HEK293 (cell line): ENCODE measurements around the gene EPHA2.
A peak's percentile ranks its signal among the peaks of the same experiment; 100 is the strongest.

ENCODE experiments used
- BCL11A ChIP-seq: fragments of 450-650 bp; formaldehyde crosslinking; IDR thresholded peaks from 2 replicates; pipeline ENCODE4 v1.5.1; 2016; ENCODE audit warnings: low read depth, missing biosample characterization, missing genetic modification characterization
- FEZF1 ChIP-seq: fragments of 450-650 bp; formaldehyde crosslinking; IDR thresholded peaks from 2 replicates; pipeline ENCODE4 v1.5.1; 2016; ENCODE audit warnings: missing biosample characterization, missing genetic modification characterization
- OVOL3 ChIP-seq: fragments of 450-650 bp; formaldehyde crosslinking; IDR thresholded peaks from 2 replicates; pipeline ENCODE4 v1.5.1; 2016; ENCODE audit warnings: missing biosample characterization, missing genetic modification characterization
- TRIM28 ChIP-seq: IDR thresholded peaks from 2 replicates; pipeline ENCODE4 v1.6.1; 2011; ENCODE audit warnings: low read length, control low read depth, borderline replicate concordance
- YY2 ChIP-seq: fragments of 450-650 bp; formaldehyde crosslinking; IDR thresholded peaks from 2 replicates; pipeline ENCODE4 v1.5.1; 2016; ENCODE audit warnings: missing biosample characterization, missing genetic modification characterization
- ZFP69B ChIP-seq: fragments of 450-650 bp; formaldehyde crosslinking; IDR thresholded peaks from 2 replicates; pipeline ENCODE4 v1.5.1; 2016; ENCODE audit warnings: missing biosample characterization, missing genetic modification characterization
- ZNF140 ChIP-seq: fragments of 450-650 bp; formaldehyde crosslinking; IDR thresholded peaks from 2 replicates; pipeline ENCODE4 v1.5.1; 2016; ENCODE audit warnings: missing biosample characterization, missing genetic modification characterization
- ZNF184 ChIP-seq: fragments of 450-650 bp; IDR thresholded peaks from 2 replicates; pipeline ENCODE4 v1.5.1; 2018; ENCODE audit warnings: missing biosample characterization, mild to moderate bottlenecking, missing genetic modification characterization
- ZNF202 ChIP-seq: fragments of 450-650 bp; formaldehyde crosslinking; IDR thresholded peaks from 2 replicates; pipeline ENCODE4 v1.5.1; 2016; ENCODE audit warnings: missing biosample characterization, missing genetic modification characterization, borderline replicate concordance
- ZNF214 ChIP-seq: fragments of 450-650 bp; formaldehyde crosslinking; IDR thresholded peaks from 2 replicates; pipeline ENCODE4 v1.5.1; 2017; ENCODE audit warnings: missing biosample characterization, mild to moderate bottlenecking, missing genetic modification characterization, borderline replicate concordance
- ZNF223 ChIP-seq: fragments of 450-650 bp; formaldehyde crosslinking; IDR thresholded peaks from 2 replicates; pipeline ENCODE4 v1.5.1; 2016; ENCODE audit warnings: missing biosample characterization, missing genetic modification characterization
- ZNF292 ChIP-seq: fragments of 450-650 bp; formaldehyde crosslinking; IDR thresholded peaks from 2 replicates; pipeline ENCODE4 v1.5.1; 2016; ENCODE audit warnings: low read depth, missing biosample characterization, missing genetic modification characterization, borderline replicate concordance
- ZNF324 ChIP-seq: fragments of 450-650 bp; formaldehyde crosslinking; IDR thresholded peaks from 2 replicates; pipeline ENCODE4 v1.5.1; 2016; ENCODE audit warnings: missing biosample characterization, missing genetic modification characterization
- ZNF354C ChIP-seq: fragments of 450-650 bp; formaldehyde crosslinking; IDR thresholded peaks from 2 replicates; pipeline ENCODE4 v1.5.1; 2016; ENCODE audit warnings: missing biosample characterization, missing genetic modification characterization, low read depth, borderline replicate concordance
- ZNF404 ChIP-seq: fragments of 450-650 bp; formaldehyde crosslinking; IDR thresholded peaks from 2 replicates; pipeline ENCODE4 v1.5.1; 2017; ENCODE audit warnings: missing biosample characterization, missing genetic modification characterization
- ZNF473 ChIP-seq: fragments of 450-650 bp; formaldehyde crosslinking; IDR thresholded peaks from 2 replicates; pipeline ENCODE4 v1.5.1; 2017; ENCODE audit warnings: missing biosample characterization, missing genetic modification characterization
- ZNF596 ChIP-seq: fragments of 450-650 bp; IDR thresholded peaks from 2 replicates; pipeline ENCODE4 v1.5.0; 2018; ENCODE audit warnings: missing biosample characterization, mild to moderate bottlenecking, missing genetic modification characterization, moderate library complexity
- ZNF610 ChIP-seq: fragments of 450-650 bp; formaldehyde crosslinking; IDR thresholded peaks from 2 replicates; pipeline ENCODE4 v1.5.1; 2016; ENCODE audit warnings: missing biosample characterization, missing genetic modification characterization, borderline replicate concordance
- ZNF624 ChIP-seq: fragments of 450-650 bp; formaldehyde crosslinking; IDR thresholded peaks from 2 replicates; pipeline ENCODE4 v1.5.1; 2017; ENCODE audit warnings: missing biosample characterization, missing genetic modification characterization
- ZNF626 ChIP-seq: fragments of 450-650 bp; sonication (Bioruptor Pico); formaldehyde crosslinking; IDR thresholded peaks from 2 replicates; pipeline ENCODE4 v1.5.1; 2018; ENCODE audit warnings: missing biosample characterization, missing genetic modification characterization, inconsistent platforms
- ZNF677 ChIP-seq: fragments of 450-650 bp; IDR thresholded peaks from 2 replicates; pipeline ENCODE4 v1.5.0; 2018; ENCODE audit warnings: missing biosample characterization, mild to moderate bottlenecking, missing genetic modification characterization, moderate library complexity
- ZNF701 ChIP-seq: fragments of 450-650 bp; formaldehyde crosslinking; IDR thresholded peaks from 2 replicates; pipeline ENCODE4 v1.5.1; 2016; ENCODE audit warnings: missing biosample characterization, missing genetic modification characterization
- ZNF768 ChIP-seq: fragments of 450-650 bp; formaldehyde crosslinking; IDR thresholded peaks from 2 replicates; pipeline ENCODE4 v1.5.1; 2018; ENCODE audit warnings: missing biosample characterization, mild to moderate bottlenecking, missing genetic modification characterization
- ZNF785 ChIP-seq: fragments of 450-650 bp; formaldehyde crosslinking; IDR thresholded peaks from 2 replicates; pipeline ENCODE4 v1.5.1; 2016; ENCODE audit warnings: missing biosample characterization, missing genetic modification characterization
- TF ChIP-seq, protein P1 (sequence below): fragments of 450-650 bp; formaldehyde crosslinking; IDR thresholded peaks from 2 replicates; pipeline ENCODE4 v1.5.1; 2016; ENCODE audit warnings: missing biosample characterization, missing genetic modification characterization, borderline replicate concordance
- TF ChIP-seq, protein P2 (sequence below): fragments of 450-650 bp; formaldehyde crosslinking; IDR thresholded peaks from 2 replicates; pipeline ENCODE4 v1.5.1; 2016; ENCODE audit warnings: missing biosample characterization, missing genetic modification characterization
- TF ChIP-seq, protein P3 (sequence below): fragments of 450-650 bp; formaldehyde crosslinking; IDR thresholded peaks from 2 replicates; pipeline ENCODE4 v1.5.1; 2016; ENCODE audit warnings: missing biosample characterization, missing genetic modification characterization
- TF ChIP-seq, protein P4 (sequence below): fragments of 450-650 bp; formaldehyde crosslinking; IDR thresholded peaks from 2 replicates; pipeline ENCODE4 v1.5.1; 2016; ENCODE audit warnings: missing biosample characterization, missing genetic modification characterization
- TF ChIP-seq, protein P5 (sequence below): fragments of 450-650 bp; formaldehyde crosslinking; IDR thresholded peaks from 2 replicates; pipeline ENCODE4 v1.5.1; 2017; ENCODE audit warnings: missing biosample characterization, mild to moderate bottlenecking, missing genetic modification characterization, moderate library complexity

The EPHA2 gene

DNA sequence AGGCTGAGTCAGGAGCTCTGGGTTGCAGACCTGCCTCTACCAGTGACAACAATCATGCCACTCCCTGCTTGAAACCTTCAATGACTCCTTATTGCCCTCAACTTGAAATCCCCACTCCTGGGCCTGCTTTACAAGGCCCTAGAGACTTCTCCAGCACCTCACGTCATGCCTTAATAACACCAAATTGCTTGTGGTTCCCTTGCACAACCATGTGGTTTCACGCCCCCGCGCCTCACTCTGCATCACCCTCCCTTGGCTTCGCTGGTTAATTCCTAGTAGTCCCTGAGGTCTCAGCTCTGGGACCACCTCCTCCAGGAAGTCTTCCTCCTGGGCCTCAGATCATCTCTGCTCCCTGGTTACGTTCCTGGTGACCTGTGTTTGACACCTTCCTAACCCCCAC lies 33.0 kb downstream of the EPHA2 start (continued):
- TF ChIP-seq, protein P1, sequence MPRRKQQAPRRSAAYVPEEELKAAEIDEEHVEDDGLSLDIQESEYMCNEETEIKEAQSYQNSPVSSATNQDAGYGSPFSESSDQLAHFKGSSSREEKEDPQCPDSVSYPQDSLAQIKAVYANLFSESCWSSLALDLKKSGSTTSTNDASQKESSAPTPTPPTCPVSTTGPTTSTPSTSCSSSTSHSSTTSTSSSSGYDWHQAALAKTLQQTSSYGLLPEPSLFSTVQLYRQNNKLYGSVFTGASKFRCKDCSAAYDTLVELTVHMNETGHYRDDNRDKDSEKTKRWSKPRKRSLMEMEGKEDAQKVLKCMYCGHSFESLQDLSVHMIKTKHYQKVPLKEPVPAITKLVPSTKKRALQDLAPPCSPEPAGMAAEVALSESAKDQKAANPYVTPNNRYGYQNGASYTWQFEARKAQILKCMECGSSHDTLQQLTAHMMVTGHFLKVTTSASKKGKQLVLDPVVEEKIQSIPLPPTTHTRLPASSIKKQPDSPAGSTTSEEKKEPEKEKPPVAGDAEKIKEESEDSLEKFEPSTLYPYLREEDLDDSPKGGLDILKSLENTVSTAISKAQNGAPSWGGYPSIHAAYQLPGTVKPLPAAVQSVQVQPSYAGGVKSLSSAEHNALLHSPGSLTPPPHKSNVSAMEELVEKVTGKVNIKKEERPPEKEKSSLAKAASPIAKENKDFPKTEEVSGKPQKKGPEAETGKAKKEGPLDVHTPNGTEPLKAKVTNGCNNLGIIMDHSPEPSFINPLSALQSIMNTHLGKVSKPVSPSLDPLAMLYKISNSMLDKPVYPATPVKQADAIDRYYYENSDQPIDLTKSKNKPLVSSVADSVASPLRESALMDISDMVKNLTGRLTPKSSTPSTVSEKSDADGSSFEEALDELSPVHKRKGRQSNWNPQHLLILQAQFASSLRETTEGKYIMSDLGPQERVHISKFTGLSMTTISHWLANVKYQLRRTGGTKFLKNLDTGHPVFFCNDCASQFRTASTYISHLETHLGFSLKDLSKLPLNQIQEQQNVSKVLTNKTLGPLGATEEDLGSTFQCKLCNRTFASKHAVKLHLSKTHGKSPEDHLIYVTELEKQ (tag by site-specific recombination) = peak; percentile 100
- TF ChIP-seq ZNF785 (tag by site-specific recombination) = no peak
- TF ChIP-seq, protein P2, sequence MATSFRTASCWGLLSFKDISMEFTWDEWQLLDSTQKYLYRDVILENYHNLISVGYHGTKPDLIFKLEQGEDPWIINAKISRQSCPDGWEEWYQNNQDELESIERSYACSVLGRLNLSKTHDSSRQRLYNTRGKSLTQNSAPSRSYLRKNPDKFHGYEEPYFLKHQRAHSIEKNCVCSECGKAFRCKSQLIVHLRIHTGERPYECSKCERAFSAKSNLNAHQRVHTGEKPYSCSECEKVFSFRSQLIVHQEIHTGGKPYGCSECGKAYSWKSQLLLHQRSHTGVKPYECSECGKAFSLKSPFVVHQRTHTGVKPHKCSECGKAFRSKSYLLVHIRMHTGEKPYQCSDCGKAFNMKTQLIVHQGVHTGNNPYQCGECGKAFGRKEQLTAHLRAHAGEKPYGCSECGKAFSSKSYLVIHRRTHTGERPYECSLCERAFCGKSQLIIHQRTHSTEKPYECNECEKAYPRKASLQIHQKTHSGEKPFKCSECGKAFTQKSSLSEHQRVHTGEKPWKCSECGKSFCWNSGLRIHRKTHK = no peak
- peak; percentile 97 for TF ChIP-seq ZFP69B (tag by site-specific recombination)
- no peak for TF ChIP-seq ZNF624
- no peak for TF ChIP-seq TRIM28
- TF ChIP-seq YY2 (tag by site-specific recombination) = no peak
- peak; percentile 84; the same call in 1 of the 2 replicates for TF ChIP-seq ZNF610
- TF ChIP-seq ZNF596 = no peak
- no peak for TF ChIP-seq ZNF473 (tag by site-specific recombination)
- TF ChIP-seq ZNF626 (tag by site-specific recombination) = no peak
- TF ChIP-seq, protein P3, sequence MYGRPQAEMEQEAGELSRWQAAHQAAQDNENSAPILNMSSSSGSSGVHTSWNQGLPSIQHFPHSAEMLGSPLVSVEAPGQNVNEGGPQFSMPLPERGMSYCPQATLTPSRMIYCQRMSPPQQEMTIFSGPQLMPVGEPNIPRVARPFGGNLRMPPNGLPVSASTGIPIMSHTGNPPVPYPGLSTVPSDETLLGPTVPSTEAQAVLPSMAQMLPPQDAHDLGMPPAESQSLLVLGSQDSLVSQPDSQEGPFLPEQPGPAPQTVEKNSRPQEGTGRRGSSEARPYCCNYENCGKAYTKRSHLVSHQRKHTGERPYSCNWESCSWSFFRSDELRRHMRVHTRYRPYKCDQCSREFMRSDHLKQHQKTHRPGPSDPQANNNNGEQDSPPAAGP (tag by site-specific recombination) = peak; percentile 100
- TF ChIP-seq ZNF223 (tag by site-specific recombination) = no peak
- TF ChIP-seq OVOL3 = peak; percentile 95
- no peak for TF ChIP-seq ZNF404 (tag by site-specific recombination)
- no peak; the same call in 1 of the 2 replicates for TF ChIP-seq ZNF354C (tag by site-specific recombination)
- peak; percentile 88 for TF ChIP-seq FEZF1
- TF ChIP-seq, protein P4, sequence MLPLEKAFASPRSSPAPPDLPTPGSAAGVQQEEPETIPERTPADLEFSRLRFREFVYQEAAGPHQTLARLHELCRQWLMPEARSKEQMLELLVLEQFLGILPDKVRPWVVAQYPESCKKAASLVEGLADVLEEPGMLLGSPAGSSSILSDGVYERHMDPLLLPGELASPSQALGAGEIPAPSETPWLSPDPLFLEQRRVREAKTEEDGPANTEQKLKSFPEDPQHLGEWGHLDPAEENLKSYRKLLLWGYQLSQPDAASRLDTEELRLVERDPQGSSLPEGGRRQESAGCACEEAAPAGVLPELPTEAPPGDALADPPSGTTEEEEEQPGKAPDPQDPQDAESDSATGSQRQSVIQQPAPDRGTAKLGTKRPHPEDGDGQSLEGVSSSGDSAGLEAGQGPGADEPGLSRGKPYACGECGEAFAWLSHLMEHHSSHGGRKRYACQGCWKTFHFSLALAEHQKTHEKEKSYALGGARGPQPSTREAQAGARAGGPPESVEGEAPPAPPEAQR (tag by site-specific recombination) = no peak
- peak; percentile 91 for TF ChIP-seq ZNF184
- no peak for TF ChIP-seq ZNF214
- TF ChIP-seq ZNF768 = no peak; the same call in 1 of the 2 replicates
- no peak for TF ChIP-seq ZNF677 (tag by site-specific recombination)
- peak; percentile 100 for TF ChIP-seq BCL11A
- TF ChIP-seq, protein P5, sequence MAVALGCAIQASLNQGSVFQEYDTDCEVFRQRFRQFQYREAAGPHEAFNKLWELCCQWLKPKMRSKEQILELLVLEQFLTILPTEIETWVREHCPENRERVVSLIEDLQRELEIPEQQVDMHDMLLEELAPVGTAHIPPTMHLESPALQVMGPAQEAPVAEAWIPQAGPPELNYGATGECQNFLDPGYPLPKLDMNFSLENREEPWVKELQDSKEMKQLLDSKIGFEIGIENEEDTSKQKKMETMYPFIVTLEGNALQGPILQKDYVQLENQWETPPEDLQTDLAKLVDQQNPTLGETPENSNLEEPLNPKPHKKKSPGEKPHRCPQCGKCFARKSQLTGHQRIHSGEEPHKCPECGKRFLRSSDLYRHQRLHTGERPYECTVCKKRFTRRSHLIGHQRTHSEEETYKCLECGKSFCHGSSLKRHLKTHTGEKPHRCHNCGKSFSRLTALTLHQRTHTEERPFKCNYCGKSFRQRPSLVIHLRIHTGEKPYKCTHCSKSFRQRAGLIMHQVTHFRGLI = peak; percentile 48; the same call in 1 of the 2 replicates
- TF ChIP-seq ZNF324 (tag by site-specific recombination) = peak; percentile 100
- TF ChIP-seq ZNF140 = no peak
- TF ChIP-seq ZNF202 (tag by site-specific recombination) = no peak
- no peak for TF ChIP-seq ZNF292 (tag by site-specific recombination)
- TF ChIP-seq ZNF701 (tag by site-specific recombination) = no peak
